Measurements from ENCODE around the gene REL.
"Not testable (repeated sequence)": the region's sequence is repeated elsewhere in the genome, so short reads cannot be mapped to it uniquely, and the experiment has no call there.

REL gene

DNA sequence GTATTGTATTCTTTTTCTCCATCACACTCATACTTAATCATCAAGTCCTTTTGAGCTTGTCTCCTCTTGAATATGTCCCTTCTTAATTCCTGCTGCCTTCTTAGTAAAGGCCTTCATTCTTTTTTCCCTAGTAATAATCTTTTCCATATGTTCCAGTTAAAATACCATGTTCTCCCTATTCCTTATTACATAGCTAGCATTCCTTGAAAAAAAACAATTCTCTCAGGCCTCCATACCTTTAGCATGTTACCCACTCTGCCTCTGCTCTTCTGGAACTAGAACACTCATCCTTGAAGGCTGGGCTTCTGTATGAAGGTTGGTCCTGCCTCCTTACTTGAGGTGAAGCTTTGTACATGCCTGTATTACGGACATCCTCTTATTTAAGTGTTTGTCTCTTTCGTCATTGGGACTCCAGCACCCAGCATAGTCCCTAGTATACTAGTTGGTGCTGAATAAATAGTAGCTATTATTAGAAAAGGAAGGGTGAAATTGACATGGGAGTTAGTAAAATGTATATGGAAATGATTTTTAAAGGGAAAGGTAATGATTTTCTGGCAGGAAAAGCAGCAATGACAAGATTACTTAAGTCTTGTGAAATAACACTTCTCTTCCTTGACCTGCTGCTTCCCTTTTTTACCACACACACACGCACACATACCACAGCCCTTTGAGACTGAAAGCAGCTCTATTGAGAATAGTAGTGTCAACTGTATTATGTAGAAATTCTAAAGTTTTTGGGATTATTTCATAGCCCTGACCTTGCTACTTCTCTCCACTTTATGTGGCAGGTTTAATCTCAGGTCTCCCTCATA, 45.6 kb downstream of the REL start:
- no peak for DNase-seq

DNA sequence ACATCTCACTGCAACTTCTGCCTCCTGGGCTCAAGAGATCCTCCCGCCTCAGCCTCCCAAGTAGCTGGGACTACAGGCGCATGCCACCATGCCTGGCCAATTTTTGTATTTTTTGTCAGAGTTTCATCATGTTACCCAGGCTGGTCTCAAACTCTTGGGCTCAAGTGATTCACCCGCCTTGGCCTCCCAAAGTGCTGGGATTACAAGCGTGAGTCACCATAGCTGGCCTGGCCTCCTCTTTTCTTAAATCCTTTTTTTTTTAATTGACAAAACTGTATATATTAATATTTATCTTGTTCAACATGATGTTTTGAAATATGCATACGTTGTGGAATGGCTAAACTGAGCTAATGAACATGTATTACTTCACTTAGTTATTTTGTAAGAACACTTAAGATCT, 50.7 kb downstream of the REL start:
- DNase-seq, result not testable (repeated sequence)

DNA sequence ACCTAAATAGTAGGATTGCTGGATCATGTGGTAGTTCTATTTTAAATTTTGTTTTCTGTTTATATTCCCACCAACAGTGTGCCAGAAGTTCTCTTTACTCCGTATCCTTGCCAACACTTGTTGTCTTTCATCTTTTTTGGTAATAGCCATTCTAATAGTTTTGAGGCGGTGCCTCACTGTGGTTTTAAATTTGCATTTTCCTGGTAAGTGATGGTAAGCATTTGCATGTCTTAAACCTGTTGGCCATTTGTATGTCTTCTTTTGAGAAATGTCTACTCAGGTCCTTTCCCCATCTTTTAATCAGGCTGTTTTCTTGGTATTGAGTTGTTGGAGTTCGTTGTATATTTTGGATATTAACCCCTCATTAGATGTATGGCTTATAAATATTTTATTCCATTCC, 51.6 kb downstream of the REL start:
- no peak for DNase-seq

DNA sequence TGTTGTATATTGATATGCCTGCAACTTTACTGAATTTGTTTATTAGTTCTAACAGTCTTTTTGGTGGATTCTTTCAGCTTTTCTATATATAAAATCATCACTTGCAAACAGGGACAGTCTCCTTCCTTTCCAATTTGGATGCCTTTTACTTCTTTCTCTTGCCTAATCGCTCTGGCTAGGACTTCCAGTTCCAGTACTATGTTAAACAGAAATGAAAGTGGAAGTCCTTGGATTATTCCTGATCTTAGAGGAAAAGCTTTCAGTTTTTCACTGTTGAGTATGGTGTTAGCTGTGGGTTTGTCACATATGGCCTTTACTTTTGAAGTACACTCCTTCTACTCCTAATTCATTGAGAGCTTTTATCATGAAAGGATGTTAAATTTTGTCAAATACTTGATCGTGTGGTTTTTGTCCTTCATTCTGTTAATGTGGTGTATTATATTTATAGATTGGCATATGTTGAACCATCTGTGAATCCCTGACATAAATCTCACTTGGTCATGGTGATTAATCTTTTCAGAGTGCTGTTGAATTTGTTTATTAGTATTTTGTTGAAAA, 52.9 kb downstream of the REL start:
- no peak for DNase-seq

DNA sequence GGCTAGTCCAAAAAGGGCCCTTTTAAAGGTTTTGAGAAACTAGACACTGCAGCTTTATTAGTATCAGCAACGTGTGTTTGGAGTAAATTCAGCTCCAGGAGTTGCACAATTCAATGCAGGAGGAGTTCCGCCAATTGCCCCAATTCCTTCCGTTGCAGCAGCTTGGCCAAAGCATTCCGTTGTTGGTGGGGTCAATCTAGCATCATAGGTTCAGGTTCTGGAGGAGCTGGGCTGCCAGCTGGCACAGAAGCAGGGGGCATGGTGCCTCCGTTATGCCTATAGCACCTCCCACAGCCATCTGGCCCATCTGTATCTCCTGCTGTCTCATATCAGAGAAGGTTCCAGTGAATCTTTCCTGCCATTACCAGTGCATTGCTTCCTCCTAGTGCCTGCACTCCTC, 55.4 kb downstream of the REL start:
- DNase-seq, result no peak

DNA sequence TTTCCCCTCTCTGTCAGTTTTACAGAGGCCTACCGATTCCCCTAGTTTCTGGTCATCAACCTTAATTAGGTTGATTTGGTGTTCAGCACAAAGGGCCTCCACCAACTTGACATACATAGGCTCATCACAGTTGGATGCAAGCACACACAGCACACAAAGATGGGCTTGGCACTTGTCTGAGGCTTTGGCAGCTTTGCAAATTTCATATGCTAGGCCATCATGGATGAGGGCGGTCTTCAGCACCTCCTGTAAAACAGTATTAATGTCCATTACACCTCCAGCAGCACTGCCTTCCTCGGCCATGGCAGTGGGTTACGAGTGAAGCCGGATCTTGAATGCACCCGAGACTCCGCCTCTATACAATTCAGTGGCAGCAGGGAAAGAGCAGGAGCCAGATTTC, 56.9 kb downstream of the REL start:
- DNase-seq, result no peak

DNA sequence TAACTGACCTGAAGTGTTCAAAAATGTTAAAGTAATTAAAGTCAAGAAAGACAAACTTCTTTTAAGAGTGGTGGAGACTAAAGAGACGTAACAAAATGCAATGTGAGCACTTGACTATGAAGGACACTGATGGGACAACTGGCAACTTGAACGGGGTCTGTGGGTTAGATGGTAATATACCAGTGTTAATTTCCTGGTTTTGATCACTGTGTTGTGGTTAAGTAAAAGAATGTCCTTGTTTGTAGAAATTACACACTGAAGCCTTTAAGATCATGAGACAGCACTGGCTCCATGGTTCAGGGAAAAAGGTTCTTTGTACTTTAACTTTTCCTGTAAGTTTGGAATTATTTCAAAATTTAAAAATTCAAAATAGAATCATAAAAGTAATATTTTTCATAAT, 58.2 kb downstream of the REL start:
- DNase-seq, result no peak

DNA sequence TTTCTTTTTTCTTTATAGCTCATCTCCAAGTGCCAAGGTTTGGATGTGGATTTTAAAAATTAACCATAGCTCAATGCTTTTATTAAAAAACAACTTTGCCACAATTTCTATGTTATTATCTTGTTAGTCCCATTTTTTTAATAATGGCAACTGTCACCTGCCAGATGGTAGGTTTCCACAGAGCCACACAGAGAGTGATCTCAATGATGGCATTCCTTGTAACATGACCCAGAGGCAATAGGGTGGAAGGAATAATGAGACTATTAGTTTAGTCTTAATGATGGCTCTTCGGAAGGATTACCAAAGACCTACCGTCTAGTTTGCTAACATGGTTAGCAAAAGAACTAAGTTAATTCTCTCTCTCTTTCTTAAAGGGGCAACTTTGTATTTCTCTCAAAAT, 64.0 kb downstream of the REL start:
- no peak for DNase-seq

DNA sequence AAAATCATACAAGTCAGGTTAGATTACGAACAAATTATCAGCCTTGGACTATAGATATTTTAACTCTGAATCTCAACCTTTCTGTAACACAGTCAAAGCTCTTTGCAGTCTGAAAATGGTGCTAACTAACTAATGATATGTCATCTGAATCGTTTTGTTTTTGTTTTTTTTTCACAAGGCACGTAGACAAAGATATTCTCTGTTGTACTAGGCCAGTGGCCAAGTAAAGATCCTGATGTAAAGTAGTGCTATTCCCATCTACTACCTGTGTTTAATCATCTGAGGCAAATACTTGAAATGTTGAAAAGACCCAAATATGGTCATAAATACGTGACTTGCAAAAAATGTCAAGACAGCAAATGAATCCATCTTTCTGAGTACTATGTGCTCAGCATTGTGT, 65.7 kb downstream of the REL start:
- no peak for DNase-seq

DNA sequence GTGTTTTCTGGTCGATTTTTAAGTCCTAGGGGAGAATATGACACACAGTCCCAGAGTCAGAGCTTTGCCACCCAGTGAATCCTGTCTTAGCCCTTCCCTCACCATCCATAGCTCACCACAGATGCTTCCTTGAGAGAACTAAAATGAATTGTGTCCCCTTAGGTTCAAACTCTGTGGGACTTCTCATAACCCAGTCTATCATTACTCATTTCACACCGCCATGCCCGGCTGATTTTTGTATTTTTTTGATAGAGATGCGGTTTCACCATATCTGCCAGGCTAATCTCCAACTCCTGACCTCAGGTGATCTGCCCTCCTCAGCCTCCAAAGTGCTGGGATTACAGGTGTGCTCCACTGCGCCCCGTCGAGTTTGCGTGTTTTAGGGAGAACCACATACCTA, 66.8 kb downstream of the REL start:
- no peak for DNase-seq

DNA sequence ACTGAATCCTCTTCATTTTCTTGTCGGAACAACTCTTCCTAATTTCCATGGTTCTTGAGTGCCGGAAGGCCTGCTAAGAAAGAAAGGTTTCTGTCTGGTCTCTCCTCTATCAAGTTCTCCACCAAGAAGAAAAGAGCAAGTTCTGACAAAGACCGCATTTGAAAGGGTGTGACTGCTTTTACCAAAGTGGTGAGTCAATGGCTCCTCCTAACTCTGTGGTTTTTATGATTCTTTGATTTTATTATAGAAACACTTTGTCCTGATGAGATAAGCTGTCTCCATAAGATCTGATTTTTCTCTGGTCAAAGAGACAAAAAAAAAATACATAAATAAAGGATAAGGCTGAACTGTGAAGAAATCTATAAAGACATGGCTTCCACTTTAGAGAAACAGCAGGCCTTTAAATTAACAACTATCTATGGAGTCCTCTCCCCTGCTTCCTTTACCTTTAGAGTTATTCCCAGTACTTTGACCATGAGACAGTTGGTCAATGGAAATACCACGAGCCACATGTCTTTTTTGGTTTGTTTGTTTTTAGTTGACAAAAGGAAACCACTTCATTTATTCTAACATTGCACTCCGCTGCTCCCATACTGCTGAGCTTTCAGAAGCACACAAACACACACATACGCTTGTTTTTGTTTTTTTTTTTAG, 67.7 kb downstream of the REL start:
- DNase-seq, result no peak

DNA sequence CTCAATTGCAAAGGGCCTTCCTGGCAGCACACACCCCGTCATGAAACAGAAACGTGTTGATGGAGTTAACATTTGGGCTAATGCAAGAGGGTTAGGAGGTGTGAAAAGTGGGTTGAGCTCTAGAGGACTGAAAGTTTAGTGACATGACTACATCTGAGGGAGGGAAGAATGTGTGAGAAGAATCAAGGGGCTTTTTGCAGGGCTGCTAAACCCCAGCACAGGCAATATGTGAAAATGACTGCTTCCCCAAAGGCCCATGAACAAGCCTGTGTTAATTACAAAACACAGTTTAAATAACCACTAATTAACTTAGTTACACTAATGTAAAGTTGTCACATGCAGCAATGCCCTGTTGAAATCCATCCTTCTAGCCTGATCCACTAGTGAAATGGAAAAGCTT, 72.8 kb downstream of the REL start:
- DNase-seq, result no peak

DNA sequence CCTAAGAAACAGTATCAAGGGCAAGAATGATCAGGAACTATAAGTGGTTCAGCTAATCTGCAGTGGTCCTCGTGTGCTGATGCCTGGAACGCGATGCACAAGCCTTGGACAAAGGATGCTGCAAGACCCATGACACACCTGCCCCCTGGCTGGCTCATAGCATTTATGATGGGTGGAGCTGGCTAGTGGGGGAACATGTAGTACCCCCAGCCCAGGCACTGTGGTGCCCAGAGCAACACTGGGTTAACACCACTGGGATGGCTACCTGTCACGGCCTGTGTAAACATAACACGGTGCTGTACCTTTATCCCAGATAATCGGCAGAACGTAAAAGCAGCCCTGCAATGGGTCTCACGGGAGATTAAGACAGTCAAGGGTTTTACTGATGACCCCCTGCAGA, 75.8 kb downstream of the REL start:
- DNase-seq, result no peak

DNA sequence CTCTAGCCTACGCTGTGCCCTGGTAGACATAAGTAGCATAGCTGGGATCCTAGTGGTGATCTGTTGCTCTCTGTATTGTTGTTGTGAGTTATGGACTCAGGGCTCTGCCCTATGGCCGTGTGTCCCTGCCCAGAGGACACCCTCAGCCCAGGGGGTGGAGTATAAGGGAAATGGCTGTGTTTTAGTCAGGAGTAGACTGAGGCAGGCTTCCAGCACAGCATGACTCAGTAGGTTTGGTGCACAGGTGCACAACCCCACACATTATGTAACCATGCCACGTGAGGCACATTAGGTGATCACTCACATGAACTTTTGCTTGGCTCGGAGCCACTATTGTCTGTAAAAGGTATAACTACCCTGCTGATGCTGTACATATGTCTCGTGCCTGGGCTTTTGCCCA, 76.3 kb downstream of the REL start:
- DNase-seq, result no peak

DNA sequence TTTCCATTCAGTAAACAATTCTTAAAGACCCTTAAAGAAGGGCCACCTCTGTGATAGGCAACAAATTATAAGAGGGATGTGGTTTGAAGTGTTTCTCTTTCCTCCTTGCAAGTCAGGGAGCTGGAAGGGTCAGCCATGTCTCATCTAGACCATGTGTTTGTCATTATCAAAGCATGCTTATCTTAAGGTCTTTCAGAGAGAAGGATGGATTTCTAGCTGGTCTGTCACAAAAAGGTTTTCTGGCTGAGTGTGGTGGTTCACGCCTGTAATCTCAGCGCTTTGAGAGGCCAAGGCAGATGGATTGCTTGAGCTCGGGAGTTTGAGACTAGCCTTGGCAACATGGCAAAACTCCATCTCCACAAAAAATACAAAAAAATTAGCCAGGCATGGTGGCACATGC, 77.0 kb downstream of the REL start:
- DNase-seq, result no peak

DNA sequence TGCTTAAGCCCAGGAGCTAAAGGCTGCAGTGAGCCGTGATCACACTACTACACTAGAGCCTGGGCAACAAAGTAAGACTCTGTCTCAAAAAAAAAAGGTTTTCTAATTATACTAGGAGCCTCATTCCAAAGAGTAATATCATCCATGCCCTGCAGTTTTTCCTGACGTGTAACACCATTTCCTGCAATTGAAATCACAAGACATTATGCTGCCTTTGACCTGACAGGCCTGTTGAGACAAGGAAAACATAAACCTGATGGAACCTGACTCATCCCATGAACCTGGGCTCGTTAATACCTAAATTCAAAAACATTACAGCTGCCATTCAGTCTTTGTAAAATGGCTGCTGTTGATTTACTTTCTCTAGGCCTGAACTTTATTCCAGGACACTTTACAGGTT, 77.4 kb downstream of the REL start:
- DNase-seq, result no peak

DNA sequence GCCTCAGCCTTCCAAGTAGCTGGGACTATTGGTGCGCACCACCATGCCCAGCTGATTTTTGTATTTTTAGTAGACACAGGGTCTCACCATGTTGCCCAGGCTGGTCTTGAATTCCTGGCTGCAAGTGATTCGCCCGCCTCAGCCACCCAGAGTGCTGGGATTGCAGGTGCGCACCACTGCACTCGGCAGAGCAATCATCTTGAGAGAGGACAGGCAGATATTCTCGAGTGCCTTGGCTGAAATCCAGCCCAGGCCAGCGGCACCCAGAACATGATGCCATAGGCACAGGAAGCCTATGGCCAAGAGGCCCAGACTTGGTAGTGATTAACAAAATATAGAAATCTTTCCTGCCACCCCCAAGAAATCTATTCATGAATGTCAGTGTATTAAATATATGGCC, 78.1 kb downstream of the REL start:
- DNase-seq, result no peak

DNA sequence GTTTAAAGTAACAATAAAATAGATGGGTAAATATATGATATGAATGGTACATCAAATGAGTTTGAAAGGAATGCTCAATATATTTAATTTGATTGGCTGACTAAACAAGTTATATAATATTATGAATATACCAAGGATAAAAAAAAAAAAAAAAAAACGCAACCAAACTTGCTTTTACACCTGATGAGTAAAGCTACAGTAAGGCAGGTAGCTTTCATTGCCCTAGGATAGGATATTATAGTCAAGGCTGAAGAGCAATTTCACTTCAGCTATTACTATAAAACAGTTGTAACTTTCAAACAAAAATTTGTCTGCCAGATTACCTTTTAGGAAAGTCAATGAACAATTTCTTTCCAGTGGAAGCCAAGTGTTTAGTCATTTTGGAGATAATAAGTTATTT, 79.3 kb downstream of the REL start:
- no peak for DNase-seq

DNA sequence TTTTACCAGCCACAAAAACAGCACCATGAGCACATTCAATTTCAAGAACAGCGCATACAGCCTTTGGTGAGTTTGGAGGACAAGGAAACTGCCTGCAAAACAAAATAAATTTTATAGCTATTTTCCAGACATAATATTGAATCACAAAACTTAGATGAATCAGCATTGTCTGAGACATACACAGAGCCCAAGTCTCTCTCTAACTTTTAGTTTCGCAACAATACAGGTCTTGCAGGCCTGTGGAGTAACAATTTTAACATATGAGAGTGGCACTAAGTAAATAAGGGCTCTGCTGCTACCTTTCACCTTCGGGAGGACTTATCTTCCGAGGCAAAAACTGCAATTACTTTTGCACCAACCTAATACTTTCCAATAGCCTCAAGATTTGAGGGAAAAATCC, 80.1 kb downstream of the REL start:
- DNase-seq, result no peak

DNA sequence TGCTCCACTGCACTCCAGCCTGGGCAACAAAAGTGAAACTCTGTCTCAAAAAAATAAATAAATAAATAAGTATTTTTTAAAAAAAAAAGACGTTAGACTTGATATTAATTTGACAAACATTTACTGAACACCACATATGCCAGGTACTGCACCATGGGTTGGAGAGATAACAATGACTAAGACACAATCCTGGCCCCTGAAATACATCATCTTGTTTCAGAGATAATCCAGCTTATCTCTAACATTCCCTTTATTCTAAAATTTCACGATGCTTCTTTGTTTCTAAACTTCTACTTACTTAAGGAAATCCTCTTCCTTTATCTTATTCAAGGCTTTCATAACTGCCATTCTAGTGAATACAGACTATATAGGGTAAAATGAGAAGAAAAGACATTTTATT, 81.2 kb downstream of the REL start:
- no peak for DNase-seq

DNA sequence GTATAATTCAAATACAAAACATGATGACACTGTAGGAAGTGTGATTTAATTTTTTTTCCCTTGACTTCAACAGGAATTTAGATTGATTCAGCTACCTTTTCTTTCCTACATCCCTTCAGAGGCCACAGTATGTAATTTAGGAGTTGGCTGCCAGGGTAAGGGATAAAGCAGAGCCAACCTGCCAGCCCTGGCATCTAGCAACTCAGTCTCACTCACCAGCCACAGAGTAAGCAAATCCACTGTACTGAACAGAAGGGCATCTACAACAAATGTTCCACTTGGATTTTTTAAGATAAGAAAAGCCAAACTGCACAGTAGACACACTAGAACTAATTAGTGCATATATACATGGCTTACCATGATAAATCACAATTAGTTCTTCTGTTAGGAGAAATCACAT, 81.8 kb downstream of the REL start:
- DNase-seq, result no peak

DNA sequence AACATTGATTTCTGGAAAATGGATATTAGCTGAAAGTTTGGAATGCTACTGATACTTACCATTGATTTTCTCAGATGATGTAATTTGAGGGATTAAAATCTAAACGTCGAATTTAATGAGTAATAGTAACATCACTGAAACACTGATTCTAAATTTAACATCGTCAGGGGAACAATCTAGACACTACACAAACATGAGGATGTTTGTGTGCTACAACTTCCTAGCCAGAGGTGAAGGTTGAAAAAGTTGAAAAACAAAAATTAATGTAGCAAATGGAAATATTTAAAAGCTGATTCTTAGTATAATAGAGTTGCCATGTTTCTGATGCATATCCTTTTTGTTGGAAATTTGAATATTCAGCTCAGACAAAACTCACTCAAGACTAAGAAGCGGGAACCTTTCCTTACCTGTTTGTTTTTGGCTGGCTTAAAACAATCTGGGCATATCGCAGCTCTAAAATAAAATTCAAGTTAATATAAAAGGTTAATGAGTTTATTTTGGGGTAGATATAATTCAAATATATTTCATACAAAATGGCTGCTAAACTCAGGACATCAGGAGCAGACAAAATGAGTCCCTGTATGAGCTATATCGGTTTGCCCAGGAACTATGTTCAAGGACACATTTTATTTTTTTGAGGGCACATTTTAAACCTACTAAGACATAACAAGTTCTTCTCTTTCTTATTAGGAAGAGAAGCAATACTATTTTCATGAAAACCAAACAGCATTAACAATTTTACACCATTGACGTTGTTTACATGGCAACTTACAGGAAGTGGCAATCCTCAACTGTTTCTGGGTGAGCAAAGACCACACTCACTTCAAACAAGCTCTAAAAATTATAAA, 83.5 kb downstream of the REL start:
- DNase-seq, result no peak

DNA sequence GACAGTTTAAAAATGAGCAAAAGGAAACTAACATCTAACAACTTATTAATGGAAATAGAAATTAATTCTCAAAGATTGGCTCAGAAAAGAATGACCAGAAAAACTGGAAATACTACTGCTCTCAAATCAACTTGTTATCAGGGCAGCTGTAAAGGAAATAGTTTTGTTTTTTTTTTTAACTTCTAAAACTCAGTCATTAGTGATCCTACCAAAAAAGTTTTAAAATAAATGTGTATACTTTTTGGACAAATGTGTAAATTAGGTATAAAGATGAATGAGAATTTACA, 84.1 kb downstream of the REL start:
- DNase-seq, result no peak
